PFSK-1 (cell line): ENCODE measurements around the gene USF3.

ENCODE experiments used
- POLR2AphosphoS5 ChIP-seq: IDR thresholded peaks from 2 replicates; pipeline ENCODE4 v1.6.1; 2012; ENCODE audit warnings: low read depth, mild to moderate bottlenecking, control low read depth, low read length, moderate library complexity
- REST ChIP-seq, 2 experiments: IDR thresholded peaks; 2 replicates each; pipeline versions ENCODE4 v1.6.1 to v1.8.0; 2011 to 2012; ENCODE audit warnings: low read depth in 2 of 2, low read length in 2 of 2, control low read depth in 1 of 2, inconsistent platforms in 1 of 2, mild to moderate bottlenecking in 1 of 2, moderate library complexity in 1 of 2; ENCODE audit not compliant: insufficient read depth in 1 of 2

DNA sequence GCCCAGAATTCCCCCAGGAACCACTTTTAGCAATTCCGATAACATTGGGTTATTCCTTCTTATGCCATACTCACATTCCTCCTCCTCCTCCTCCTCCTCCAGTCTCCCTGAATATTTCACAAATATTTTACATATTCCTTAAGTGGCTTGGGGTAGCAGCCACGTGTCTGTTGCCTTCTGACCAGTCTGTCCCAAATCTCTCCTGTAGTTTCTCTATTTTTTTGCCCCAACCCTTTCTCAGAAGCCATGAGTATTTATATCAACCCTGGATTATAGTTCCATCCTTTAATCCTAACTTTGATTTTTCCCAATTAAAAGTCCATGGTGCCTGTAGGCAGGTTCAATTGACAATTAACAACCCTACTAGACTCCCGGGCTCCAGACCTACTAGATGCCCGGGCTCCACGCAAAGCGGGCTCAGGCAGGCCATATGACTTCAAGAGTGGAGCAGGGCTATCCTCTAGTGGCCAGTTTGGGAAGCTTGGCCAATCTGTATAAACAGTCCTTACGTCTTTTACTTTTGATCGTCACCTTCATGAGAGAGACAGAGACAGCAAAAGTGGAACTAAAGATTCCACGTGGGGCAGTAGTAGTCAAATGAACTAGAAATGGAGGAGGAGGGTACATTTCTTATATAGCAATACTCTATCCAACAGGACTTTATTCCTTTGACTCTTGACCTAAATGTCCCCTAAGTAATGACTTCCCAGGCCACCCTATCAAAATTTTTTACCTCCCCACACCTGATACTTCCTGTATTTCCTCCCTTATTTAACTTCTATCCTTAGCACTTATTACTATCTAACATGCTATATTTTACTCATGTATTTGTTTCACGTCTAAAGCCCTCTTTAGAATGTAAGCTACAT lies 69.7 kb downstream of the USF3 start:
- TF ChIP-seq POLR2AphosphoS5 (no peak), REST (IDR thresholded peaks at IDR 0.05; ENCODE audit: insufficient read depth in 1 of 2, low read depth in 2 of 2, low read length in 2 of 2) (no peak)
